ENCODE data around the gene XAB2.

XAB2 gene

GRCh38 chr19:7629347-7630054 lies at the start of gene XAB2, which contains the start of gene PET100:
Gene XAB2, minus strand, starts transcription at chr19:7629545. Its CDS starts 18 bp downstream, at chr19:7629527.
Gene PET100, plus strand, starts transcription at chr19:7629793. Its CDS starts 41 bp downstream, at chr19:7629834.
- peak; percentile 98 for DNase-seq

DNA sequence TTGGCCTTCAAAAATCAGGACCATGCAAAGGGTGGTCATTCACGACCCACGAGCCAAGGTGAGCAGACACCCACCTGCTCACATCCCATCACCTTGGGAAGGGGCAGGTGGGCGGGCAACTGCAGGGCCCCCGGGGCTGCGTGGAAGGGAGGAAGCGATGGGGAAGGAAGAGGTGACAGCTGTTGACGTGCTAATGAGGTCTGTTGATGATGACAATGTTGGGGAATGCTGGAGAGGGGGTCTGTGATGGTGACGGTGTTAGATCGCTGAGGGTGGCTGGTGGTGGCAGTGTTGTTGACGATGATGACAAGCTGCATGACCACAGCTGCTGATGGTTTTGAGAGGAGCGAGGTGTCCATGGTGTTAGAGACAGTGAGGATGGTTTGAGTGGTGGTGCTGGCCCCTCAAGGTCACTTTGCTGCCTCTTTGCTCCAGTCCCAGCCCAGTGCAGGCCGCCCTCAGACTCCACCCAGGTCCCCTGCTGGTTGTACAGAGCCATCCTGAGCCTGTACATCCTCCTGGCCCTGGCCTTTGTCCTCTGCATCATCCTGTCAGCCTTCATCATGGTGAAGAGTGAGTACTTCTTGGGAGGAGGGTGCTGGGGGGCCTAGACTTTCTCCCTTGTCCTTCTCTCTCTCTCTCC lies 48.4 kb upstream of the XAB2 start:
- no peak for DNase-seq

DNA sequence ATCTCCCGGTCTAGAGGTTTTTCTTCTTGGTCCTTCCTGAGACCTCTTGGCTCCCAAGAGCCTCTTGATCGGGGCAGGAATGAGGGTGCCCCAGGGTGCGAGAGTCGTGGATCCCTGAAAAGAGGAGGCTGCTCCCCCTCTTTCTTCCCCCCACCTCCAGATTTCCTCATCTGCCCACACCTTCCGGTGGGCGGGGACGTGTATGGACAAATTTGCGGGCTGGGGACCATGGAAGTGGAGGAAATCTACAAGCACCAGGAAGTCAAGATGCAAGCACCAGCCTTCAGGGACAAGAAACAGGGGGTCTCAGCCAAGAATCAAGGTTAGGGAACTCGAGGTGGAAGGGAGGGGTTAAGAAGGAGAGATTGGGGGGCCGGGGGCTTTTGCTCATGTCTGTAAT lies 47.5 kb upstream of the XAB2 start, which contains the start of gene MCEMP1:
MCEMP1 (plus strand) TSS at position 237 of the 400 bp plus-strand sequence; CDS start at position 268, 31 bp downstream.
- DNase-seq: no peak

GRCh38 chr19:7676376-7676775 lies 47.0 kb upstream of the XAB2 start:
- DNase-seq: no peak

GRCh38 chr19:7674010-7675005 lies 45.0 kb upstream of the XAB2 start:
- DNase-seq: peak; percentile 58

- DNase-seq: no peak
Measured at GRCh38 chr19:7672522-7672921, 43.2 kb upstream of the XAB2 start.

- no peak for DNase-seq
Measured at GRCh38 chr19:7670790-7671189, 41.4 kb upstream of the XAB2 start.

DNA sequence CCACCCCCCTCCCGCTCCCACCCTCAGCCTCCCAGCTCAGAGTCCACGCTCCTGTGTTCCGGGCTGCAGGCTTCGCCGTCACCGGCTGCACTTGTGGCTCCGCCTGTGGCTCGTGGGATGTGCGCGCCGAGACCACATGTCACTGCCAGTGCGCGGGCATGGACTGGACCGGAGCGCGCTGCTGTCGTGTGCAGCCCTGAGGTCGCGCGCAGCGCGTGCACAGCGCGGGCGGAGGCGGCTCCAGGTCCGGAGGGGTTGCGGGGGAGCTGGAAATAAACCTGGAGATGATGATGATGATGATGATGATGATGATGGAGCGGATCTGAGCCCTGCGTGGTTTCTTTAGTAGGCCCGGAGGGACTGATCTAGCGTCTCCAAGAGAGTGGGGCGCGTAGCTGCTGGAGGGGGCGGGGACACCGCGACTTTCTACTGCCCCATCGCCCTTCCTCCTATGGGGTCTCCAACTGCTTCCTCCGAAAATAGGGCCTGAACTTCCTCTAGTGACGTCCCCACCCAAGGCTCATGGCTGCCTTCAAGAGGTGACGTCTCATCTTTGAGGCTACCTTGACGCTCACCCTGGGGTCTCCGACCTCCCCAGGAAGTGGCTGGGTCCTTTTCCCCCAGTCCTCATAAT lies 40.9 kb upstream of the XAB2 start:
- no peak for DNase-seq

- no peak for DNase-seq
Measured at GRCh38 chr19:7669641-7670040, 40.3 kb upstream of the XAB2 start.

GRCh38 chr19:7668842-7669241 lies 39.5 kb upstream of the XAB2 start, which contains the start of gene RETN:
Gene RETN, plus strand, starts transcription at chr19:7669049. Its CDS starts 278 bp downstream, at chr19:7669327.
- DNase-seq: no peak

- DNase-seq: no peak
Measured at GRCh38 chr19:7665076-7665475, 35.7 kb upstream of the XAB2 start.

DNA sequence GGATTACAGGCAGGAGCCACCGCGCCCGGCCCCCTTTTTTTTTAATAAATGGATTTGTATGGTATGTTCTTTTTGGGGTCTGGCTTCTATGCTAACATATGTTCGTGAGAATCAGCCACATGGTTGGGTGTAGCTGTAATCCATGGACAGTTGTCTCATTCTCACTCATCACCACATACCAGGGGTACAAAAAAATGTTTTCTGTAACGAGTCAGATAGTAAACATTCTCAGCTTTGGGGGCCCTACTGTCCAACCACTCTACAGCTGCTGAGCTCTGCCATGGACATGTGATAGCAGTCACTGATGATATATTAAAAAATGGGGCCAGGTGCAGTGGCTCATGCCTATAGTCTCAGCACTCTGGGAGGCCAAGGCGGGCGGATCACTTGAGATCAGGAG lies 34.4 kb upstream of the XAB2 start:
- no peak for DNase-seq

- DNase-seq: no peak
Measured at GRCh38 chr19:7662657-7663056, 33.3 kb upstream of the XAB2 start.

- DNase-seq: no peak
Measured at GRCh38 chr19:7661744-7662538, 32.6 kb upstream of the XAB2 start.

DNA sequence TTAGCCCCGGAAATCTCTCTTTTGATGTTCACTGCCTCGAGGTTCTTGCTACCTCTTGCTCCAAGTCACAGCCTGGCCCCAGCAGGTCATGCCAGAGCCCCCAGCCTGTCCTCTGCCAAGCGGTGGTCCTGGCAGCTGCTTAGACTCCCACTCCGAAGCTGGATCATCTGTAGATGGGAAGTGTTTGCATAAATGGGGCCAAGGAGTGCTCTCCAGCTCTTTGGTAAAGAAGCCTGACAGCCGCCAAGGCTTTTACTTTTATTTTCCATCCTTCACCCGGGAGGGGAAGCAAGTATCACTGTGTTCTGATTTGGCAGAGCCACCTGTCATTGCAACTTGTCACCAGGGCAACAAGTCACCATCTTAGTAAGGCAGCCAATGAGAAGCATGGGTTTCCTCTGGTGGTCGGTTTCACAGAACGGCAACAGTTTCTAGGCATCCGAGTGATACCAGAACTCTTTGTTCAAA lies 28.9 kb upstream of the XAB2 start:
- DNase-seq: no peak

DNA sequence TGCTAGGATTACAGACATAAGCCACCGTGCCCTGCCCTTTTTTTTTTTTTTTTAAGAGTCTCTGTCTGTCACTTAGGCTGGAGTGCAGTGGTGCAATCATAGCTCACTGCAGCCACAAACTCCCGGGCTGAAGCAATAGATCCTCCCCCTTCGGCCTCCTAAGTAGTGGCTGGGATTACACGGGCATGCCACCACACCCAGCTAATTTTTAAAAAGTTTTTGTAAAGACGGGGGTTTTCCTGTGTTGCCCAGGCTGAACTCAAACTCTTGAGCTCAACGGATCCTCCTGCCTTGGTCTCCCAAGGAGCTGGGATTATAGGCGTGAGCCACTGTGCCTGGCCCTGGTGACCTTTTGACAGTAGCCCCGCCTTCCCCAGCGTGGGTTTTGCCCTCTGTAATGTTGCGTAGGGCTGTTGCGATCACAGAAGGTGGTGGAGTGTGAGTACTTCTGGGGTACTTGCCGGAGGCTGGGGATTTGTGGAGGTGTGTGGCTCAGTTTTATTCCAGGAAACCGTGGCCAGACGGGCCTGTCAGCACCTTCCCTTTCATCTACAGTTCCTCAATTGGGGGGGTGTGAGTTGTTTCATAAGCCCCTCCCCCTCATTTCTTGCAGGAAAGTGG lies 27.9 kb upstream of the XAB2 start:
- no peak for DNase-seq

- no peak for DNase-seq
Measured at GRCh38 chr19:7655581-7655980, 26.2 kb upstream of the XAB2 start.

- no peak for DNase-seq
Measured at GRCh38 chr19:7654401-7654800, 25.1 kb upstream of the XAB2 start.

- DNase-seq: peak; percentile 78
Measured at GRCh38 chr19:7652061-7652641, 22.8 kb upstream of the XAB2 start.

DNA sequence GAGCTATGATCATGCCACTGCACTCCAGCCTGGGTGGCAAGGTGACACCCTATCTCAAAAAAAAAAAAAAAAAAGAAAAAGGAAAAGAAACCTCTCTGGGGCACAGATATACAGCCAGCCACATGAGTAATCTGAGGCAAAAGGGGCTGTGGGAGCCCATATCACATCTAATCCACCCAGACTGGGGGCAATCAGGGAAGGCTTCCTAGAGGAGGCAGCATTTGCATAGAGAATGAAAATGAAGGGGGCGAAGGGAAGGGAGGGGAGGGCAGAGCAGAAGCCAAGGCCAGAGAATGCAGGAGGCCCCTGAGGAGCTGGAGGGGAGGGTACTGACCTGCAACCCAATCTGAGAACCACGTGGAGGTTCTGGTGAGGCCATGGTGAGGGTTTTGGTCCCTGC lies 20.8 kb upstream of the XAB2 start:
- DNase-seq: no peak
